IPS DF 4.7 (cell line): ENCODE measurements around the gene NDUFA8.

Experiments
- DNase-seq: peaks from one replicate; pipeline ENCODE4 v3.0.0-alpha.2; 2013; ENCODE audit warnings: low spot score; ENCODE audit errors: extremely low read depth

The NDUFA8 gene

GRCh38 chr9:122186301-122186700 is 26.7 kb upstream of the NDUFA8 start:
- no peak for DNase-seq

- no peak for DNase-seq
These were observed 25.0 kb upstream of the NDUFA8 start for GRCh38 chr9:122184551-122184950.

DNA sequence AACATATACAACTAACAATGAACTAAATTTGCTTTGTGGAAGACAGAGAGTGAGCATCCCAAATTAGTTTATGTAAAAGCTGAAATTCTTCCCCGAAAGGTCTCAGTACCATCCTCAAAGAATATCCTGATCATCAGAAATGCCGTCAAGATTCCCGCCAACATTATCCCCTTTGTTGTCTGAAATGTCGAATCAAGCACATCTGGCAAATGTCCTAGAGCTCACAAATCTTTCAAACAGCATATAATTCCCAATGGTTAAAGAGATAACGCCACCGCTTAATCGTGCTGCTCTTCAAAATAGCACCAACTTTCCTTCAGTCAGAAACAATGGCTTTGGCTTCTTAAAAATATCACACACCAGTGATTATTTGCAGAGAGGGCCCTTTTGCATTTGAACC is 23.9 kb upstream of the NDUFA8 start:
- no peak for DNase-seq

- no peak for DNase-seq
These were observed 21.1 kb upstream of the NDUFA8 start for GRCh38 chr9:122180633-122181032.

GRCh38 chr9:122179690-122180074 is 20.1 kb upstream of the NDUFA8 start:
- DNase-seq, result no peak

- DNase-seq, result no peak
These were observed 19.6 kb upstream of the NDUFA8 start for GRCh38 chr9:122179054-122179689.

GRCh38 chr9:122176916-122177315 is 17.3 kb upstream of the NDUFA8 start:
- DNase-seq, result no peak

- no peak for DNase-seq
These were observed 14.1 kb upstream of the NDUFA8 start for GRCh38 chr9:122173670-122174069.

DNA sequence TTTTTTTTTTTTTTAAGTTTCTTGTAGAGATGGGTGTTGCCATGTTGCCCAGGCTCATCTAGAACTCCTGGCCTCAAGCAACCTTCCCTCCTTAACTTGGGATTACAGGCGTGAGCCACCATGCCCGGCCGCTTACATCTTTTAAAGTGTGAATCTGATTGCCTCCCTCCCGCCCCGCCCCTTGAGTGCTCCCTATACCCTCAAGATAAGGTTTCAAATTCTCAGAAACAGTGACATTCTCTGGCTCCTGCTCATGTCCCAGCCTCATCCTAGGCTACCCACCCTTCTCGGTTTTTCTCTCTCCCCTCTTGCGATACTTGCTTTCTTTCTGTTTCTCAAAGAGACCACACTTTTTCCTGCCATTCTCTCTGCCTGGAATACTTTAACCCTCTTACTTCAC is 12.6 kb upstream of the NDUFA8 start:
- no peak for DNase-seq

DNA sequence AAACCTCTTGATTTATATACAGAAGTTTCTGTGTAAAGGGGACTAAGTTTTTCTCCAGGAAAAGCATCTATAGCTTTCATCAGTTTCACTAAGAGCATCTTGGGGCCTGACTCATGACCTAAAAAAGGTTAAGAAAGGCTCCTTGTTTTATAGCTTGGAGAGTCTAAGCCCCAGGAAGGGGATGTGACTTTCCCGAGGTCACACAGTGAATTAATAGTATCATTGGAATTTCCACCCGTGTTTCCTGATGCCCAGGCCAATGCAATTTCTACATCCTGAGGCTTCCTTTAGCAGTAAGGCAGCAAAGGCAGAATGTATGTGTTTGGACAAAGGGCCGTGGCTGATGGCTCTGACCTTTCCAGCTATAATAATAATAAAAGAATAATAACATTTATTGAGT is 8.8 kb upstream of the NDUFA8 start:
- no peak for DNase-seq

DNA sequence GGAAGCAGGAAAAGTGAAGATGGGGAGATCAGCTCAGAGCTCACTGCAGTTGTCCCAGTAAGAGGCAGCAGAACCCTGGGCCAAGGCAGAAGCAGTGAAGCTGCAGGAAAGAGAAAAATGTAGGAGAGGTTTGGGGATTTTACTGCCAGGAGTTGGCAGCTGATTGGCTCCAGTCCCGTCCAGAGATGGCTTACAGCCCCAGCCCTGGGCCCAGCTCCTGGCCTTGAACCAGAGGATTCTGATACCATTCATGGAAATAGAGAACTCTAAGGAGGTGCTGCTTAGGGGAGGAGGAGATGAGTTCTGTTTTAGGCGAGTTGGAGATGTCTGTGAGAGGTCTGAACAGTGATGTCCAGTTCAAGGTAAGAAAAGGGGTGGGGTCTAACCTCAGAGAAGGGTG is 4.7 kb upstream of the NDUFA8 start:
- DNase-seq, result no peak

DNA sequence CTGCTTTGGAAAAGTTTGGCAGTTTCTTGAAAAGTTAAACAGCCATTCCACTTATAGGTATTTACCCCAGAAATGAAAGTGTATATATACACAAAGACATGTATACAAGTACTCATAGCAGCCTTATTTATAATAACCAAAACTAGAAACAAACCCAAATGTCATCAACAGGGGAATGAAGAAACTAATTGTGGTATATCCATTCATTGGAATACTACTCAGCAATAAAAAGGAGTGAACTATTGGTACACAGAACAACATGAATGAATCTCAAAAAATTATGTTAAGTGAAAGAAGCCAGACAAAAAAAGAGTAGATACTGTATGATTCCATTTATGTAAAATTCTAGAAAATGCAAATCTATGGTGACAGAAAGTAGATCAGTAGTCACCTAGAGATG is 2.8 kb upstream of the NDUFA8 start:
- DNase-seq, result no peak

- no peak for DNase-seq
These were observed 307 bp upstream of the NDUFA8 start for GRCh38 chr9:122159925-122160246.

DNA sequence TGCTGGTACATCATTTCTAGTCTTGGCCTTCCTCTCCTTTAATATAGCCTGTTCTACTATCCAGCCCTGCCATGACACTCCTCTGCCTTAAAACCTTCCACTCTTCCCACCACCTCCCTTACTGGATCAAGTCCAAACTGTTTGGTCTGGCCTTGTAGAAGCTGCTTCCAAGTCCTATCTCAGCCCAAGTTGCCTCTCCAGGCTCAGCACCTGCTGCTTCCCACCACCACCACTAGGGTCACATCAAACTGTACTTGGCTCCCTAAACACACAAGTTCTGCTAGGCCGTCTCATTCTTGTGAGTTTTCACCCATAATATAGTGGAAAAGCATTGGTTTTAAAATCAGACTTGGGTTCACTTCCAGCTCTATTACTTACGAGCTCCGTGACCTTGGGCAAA is 1.4 kb downstream of the NDUFA8 start:
- DNase-seq, result no peak

- no peak for DNase-seq
These were observed 3.8 kb downstream of the NDUFA8 start for GRCh38 chr9:122155796-122156195.

DNA sequence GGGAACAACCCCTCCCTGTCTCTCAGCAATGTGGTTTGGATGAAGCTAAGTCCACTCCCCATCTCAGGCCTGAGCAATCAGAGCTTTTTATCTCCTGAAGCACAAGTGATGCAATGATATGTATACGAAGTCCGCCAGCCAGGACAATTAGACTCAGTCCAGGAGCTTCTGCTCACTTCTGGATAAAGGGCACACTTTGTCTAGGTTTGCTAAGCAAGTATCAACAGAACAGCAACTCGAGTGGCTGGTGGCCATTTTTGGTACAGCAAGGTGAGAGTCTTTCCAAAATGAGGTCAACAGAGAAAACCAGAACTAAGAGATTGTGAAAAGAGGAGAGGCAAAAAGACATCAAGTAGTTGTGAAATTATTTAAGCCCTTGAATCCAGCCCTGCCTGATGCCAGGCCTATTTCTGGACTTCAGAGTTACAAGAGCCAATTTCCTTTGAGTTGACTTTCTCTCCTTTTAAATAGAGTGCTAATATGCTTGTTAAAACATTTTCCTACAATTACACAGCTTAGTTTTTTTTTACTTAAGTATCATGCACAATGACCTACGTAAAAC is 8.2 kb downstream of the NDUFA8 start:
- DNase-seq, result no peak

DNA sequence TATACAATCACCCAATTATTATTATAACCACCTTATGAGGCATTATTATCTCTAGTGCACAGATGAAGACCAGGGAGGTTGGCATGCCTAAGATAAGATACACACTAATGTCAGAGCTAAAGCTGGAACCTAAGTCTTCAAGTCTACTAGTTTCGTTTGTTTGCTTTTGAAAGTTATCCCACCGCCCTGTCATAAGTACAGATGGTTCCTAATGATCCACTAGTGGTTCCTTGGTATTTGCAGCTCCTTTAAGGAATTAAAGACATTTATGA is 14.1 kb downstream of the NDUFA8 start:
- no peak for DNase-seq

GRCh38 chr9:122144836-122145591 is 14.6 kb downstream of the NDUFA8 start:
- DNase-seq, result no peak

GRCh38 chr9:122143876-122144405 is 15.6 kb downstream of the NDUFA8 start:
- no peak for DNase-seq

GRCh38 chr9:122143296-122143695 is 16.3 kb downstream of the NDUFA8 start:
- DNase-seq, result no peak

DNA sequence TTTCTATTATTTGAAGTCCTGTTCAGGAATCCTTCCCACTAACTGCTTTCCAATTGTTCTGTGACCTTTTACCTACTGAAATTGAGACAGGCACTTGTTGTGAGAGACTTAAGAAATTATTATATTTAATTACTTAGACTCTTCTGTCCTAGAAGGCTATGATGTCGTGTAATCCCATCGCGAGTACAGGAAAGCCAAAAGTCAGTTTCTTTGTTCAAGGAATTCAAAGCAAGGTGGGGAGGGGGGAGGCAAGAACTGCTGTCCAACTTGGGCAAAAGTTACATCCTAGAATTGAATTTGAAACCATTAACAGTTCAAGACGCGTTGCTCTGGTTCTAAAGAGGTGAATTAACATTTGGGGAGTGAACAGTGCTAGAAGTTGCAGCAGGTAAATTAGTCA is 17.9 kb downstream of the NDUFA8 start:
- no peak for DNase-seq

DNA sequence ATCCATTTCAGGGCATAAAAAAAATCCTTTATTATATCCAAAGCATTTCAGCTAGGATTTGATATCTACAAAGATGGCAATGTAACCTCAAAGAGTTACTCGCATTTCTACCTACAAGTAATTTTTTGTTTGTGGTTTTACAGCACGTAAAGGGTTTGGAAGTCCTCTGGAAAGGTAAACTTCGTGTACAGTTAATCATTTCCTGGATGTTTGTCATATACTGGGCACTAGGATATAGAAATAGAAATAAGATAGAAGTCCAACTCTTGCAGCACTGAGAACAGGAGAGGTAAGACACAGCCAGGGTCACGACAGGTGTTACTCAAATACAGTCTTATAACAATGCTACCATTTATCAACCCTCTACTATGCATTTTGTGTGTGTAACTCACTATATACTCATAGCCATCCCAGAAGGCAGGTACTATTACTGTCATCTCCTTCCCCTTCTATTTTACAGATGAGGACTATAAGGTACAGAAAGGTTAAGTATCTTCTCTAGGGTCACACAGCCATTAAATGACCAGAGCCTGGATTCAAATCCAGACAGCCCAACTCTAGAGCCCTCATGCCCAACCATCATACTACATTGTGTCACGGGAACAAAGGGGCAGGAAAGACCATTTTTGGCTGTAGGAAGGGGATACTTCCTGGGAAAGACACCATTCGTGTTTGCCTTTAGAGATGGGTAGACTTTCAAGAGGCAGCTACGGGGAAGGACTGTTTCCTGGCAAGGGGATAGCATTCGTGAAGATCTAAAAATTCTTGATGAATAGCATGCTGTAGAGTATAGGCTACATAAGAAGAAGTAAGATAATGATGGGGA is 19.0 kb downstream of the NDUFA8 start:
- no peak for DNase-seq
